Sigmoid colon (tissue), 4 donors: ENCODE results near the gene AP3B2.

Experiments
- CTCF ChIP-seq, 4 experiments: fragments of 450-650 bp in 3 of 4; fragments of 200-600 bp in 1 of 4; IDR thresholded peaks; one replicate each; pipeline ENCODE4 v1.5.1; 2016 to 2019; ENCODE audit warnings: antibody characterized with exemption in 4 of 4, mild to moderate bottlenecking in 3 of 4, moderate library complexity in 2 of 4
- EP300 ChIP-seq, 4 donors: sonication (generic); formaldehyde crosslinking; IDR thresholded peaks; one replicate each; pipeline ENCODE4 v1.6.1; 2017; ENCODE audit warnings: antibody characterized with exemption in 4 of 4
- POLR2A ChIP-seq, 2 donors: fragments of 450-650 bp; IDR thresholded peaks; one replicate each; pipeline ENCODE4 v1.6.1; 2016; ENCODE audit warnings: antibody characterized with exemption in 2 of 2, mild to moderate bottlenecking in 2 of 2, moderate library complexity in 2 of 2

- no peak for TF ChIP-seq CTCF (IDR thresholded peaks at IDR 0.05)
- TF ChIP-seq EP300 (IDR thresholded peaks at IDR 0.05): no peak
- TF ChIP-seq POLR2A (IDR thresholded peaks at IDR 0.05): no peak
Measured at GRCh38 chr15:82692171-82692570, 17.5 kb downstream of the AP3B2 start.
